NT2/D1 (cell line): ENCODE data around the gene ESD.

Source experiments
- SUZ12 ChIP-seq: IDR thresholded peaks from 2 replicates; pipeline ENCODE4 v1.6.1; 2011; ENCODE audit not compliant: insufficient read length, insufficient read depth; ENCODE audit errors: extremely low read depth
- ZNF274 ChIP-seq: IDR thresholded peaks from 2 replicates; pipeline ENCODE4 v1.6.1; 2011; ENCODE audit warnings: mild to moderate bottlenecking, low read depth, low read length

DNA sequence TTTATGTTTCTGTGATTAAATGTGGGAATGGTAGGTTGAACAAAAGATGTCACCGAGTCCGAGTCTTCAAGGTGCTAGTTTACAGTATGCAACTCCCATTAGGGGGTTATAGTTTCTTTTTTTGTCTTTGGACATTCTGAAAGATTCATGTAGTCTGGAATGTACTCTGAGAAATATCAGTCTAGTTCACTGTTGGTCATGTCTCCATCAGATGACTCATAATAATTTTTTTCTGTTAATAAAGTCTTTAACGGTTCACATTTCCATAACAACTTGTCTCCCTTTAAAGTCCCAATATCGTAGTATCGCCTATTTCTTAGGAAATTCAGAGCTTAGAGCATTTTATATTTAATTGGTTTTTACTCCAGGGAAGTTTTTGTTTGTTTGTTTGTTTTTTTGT lies 13.5 kb upstream of the ESD start:
- TF ChIP-seq SUZ12 (no peak), ZNF274 (no peak)
